ENCODE data around the gene KREMEN1. TPM values are rescaled to one million over a fixed set of nuclear protein-coding genes. Genes with fewer than 3 reads are reported as not detected.

KREMEN1 gene
- total RNA-seq, 1 experiment from 2014 or later: 2.2 TPM

GRCh38 chr22:29199702-29200400 is 127.0 kb downstream of the KREMEN1 start:
- Histone ChIP-seq H3K27me3 (ENCODE audit: control insufficient read depth, insufficient read depth, low read length) (no peaks in the 10 kb centered on the region), H3K4me3 (ENCODE audit: low read depth in 2 of 2, low read length in 2 of 2) (no peak overlapping the region), H3K36me3 (ENCODE audit: control insufficient read depth, insufficient read depth, low read length) (no peaks in the 10 kb centered on the region), H3K9me3 (ENCODE audit: control insufficient read depth, insufficient read depth, low read depth, low read length) (no peaks in the 10 kb centered on the region), H3K27ac (ENCODE audit: low read length) (no peak overlapping the region), H3K4me1 (ENCODE audit: control insufficient read depth, insufficient read depth, low read length) (no peaks in the 10 kb centered on the region)
- BruUV-seq (replicated peaks): no TSS peak
- no peak for DNase-seq (ENCODE audit: low read depth, low spot score)
- in situ Hi-C loops (cut with HindIII; ENCODE audit: low pct_unique_long_range_greater_than_20kb, low sequenced_read_pairs): no loop called here
- intact Hi-C loops (cut with micrococcal nuclease; ENCODE audit: unreplicated experiment): no loop called here
- ATAC-seq: no peak
- TF ChIP-seq REST (IDR thresholded peaks at IDR 0.05; ENCODE audit: insufficient read depth in 1 of 2, low read depth in 2 of 2, low read length in 1 of 2): no peak
- POLR2A ChIA-PET: no interaction called here
- CTCF ChIA-PET: no interaction called here

- no peaks in the 10 kb centered on the region for H3K9me3 ChIP-seq (ENCODE audit: control insufficient read depth, insufficient read depth, low read depth, low read length)
- no TSS peak for BruUV-seq (replicated peaks)
- H3K4me1 ChIP-seq (ENCODE audit: control insufficient read depth, insufficient read depth, low read length): no peaks in the 10 kb centered on the region
- no peaks in the 10 kb centered on the region for H3K27me3 ChIP-seq (ENCODE audit: control insufficient read depth, insufficient read depth, low read length)
- intact Hi-C loops (cut with micrococcal nuclease; ENCODE audit: unreplicated experiment) (no loop called here), in situ Hi-C loops (cut with HindIII; ENCODE audit: low pct_unique_long_range_greater_than_20kb, low sequenced_read_pairs) (no loop called here)
- DNase-seq (ENCODE audit: low read depth, low spot score) (no peak), ATAC-seq (no peak)
- no peaks in the 10 kb centered on the region for H3K36me3 ChIP-seq (ENCODE audit: control insufficient read depth, insufficient read depth, low read length)
- ChIA-PET POLR2A (interaction anchor here (0.5 kb wide), 1 partner anchor 22 kb away, joined by 12 read pairs; no protein-coding TSS in a partner anchor), CTCF (no interaction called here)
- TF ChIP-seq REST (IDR thresholded peaks at IDR 0.05; ENCODE audit: insufficient read depth in 1 of 2, low read depth in 2 of 2, low read length in 1 of 2) (no peak), SIN3A (IDR thresholded peaks at IDR 0.05; ENCODE audit: borderline replicate concordance, insufficient read depth, low read depth, low read length) (no peak)
- no peak overlapping the region for H3K4me3 ChIP-seq (ENCODE audit: low read depth in 2 of 2, low read length in 2 of 2)
- H3K27ac ChIP-seq (ENCODE audit: low read length): no peak overlapping the region
Observed at GRCh38 chr22:29200901-29201300, 128.1 kb downstream of the KREMEN1 start.

GRCh38 chr22:29201782-29202181 is 128.9 kb downstream of the KREMEN1 start:
- Histone ChIP-seq H3K27ac (ENCODE audit: low read length) (no peak overlapping the region), H3K36me3 (ENCODE audit: control insufficient read depth, insufficient read depth, low read length) (no peaks in the 10 kb centered on the region), H3K9me3 (ENCODE audit: control insufficient read depth, insufficient read depth, low read depth, low read length) (no peaks in the 10 kb centered on the region), H3K4me3 (ENCODE audit: low read depth in 2 of 2, low read length in 2 of 2) (no peak overlapping the region), H3K27me3 (ENCODE audit: control insufficient read depth, insufficient read depth, low read length) (no peaks in the 10 kb centered on the region; the same call in 1 of the 2 replicates), H3K4me1 (ENCODE audit: control insufficient read depth, insufficient read depth, low read length) (peaks cover 3% of the 10 kb centered on the region; the same call in 1 of the 2 replicates)
- BruUV-seq (replicated peaks): no TSS peak
- DNase-seq (ENCODE audit: low read depth, low spot score): no peak
- CTCF ChIA-PET: interaction anchor here (0.5 kb wide), 1 partner anchor 40 kb away, joined by 7 read pairs; no protein-coding TSS in a partner anchor
- no peak for ATAC-seq
- TF ChIP-seq REST (IDR thresholded peaks at IDR 0.05; ENCODE audit: insufficient read depth in 1 of 2, low read depth in 2 of 2, low read length in 1 of 2): no peak
- no peak for TF ChIP-seq SIN3A (IDR thresholded peaks at IDR 0.05; ENCODE audit: borderline replicate concordance, insufficient read depth, low read depth, low read length)
- no peak for TF ChIP-seq CTCF (IDR thresholded peaks at IDR 0.05)
- no peak for TF ChIP-seq TCF7L2 (IDR thresholded peaks at IDR 0.05; ENCODE audit: low read depth, low read length)
- no peak for TF ChIP-seq POLR2AphosphoS5 (IDR thresholded peaks at IDR 0.05; ENCODE audit: low read depth, low read length)
- in situ Hi-C loops (cut with HindIII; ENCODE audit: low pct_unique_long_range_greater_than_20kb, low sequenced_read_pairs) (no loop called here), intact Hi-C loops (cut with micrococcal nuclease; ENCODE audit: unreplicated experiment) (no loop called here)
- POLR2A ChIA-PET: interaction anchor here (0.5 kb wide), 1 partner anchor 48 kb away, joined by 3 read pairs; no protein-coding TSS in a partner anchor
